ENCODE data around the gene LRRC59. TPM values are rescaled to one million over a fixed set of nuclear protein-coding genes. Genes with fewer than 3 reads are reported as not detected.
A peak's percentile ranks its signal among the peaks of the same experiment; 100 is the strongest.

LRRC59 gene
- total and polyA plus RNA-seq, 2 of the 13 experiments (the other 11 are each of a cell fraction or from before 2014, with no cell fraction given), result 87.3 to 222 TPM

DNA sequence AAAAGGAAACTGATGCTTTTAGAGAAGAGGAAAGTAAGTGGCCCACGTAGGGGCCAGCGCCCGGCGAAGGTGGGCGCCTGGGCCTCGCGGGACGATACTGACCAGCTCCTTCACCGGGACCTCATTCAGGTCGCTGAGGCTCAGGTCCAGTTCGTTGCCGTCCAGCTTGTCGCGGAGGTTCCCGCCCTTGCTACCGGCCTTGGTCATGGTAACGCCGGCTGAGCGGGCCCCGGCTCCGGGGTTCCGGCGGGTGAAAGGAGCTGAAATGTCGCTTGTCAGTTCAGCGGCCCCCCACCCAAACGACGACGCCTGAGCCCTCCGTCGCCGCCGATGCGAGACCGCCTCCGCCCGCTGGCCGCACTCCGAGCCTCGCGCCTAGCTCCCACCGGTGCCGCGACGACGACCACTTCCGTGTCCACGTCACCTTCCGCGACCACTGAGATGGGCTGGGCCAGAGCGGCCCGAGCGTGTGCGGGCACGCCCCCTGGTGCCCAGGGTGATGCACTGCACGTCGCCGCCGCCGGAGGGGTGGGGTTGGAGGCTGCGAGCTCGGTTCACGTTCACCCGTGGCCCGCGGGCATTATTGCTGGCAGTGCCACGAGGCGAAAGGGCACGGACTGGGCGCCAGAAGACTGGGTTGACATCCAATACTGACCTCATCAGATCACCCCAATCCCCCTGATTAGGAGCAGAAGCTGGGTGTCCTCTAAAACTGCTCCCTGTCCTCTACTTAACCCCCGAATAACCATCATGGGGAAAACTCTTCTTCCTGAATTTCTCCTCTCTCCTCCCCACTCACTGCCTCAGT lies at the start of gene LRRC59 (continued):
- TF ChIP-seq HNRNPL (IDR thresholded peaks at IDR 0.05; ENCODE audit: low read depth, low read length) (peak; percentile 87), ZKSCAN1 (IDR thresholded peaks at IDR 0.05; ENCODE audit: low read length) (peak; percentile 65; the same call in 1 of the 2 replicates), CEBPB (IDR thresholded peaks at IDR 0.05; ENCODE audit: borderline replicate concordance, low read depth, low read length) (no peak), NKX3-1 (CRISPR knock-in tag; IDR thresholded peaks at IDR 0.05) (peak; percentile 27; the same call in 1 of the 2 replicates), ZNF260 (CRISPR knock-in tag; IDR thresholded peaks at IDR 0.05; ENCODE audit: borderline replicate concordance, low read depth) (no peak), SALL1 (CRISPR knock-in tag; IDR thresholded peaks at IDR 0.05) (peak; percentile 99), TAF1 (CRISPR knock-in tag; IDR thresholded peaks at IDR 0.05) (peak; percentile 99), SMC3 (IDR thresholded peaks at IDR 0.05; ENCODE audit: low read length) (peak; percentile 19; the same call in 1 of the 2 replicates), SNAPC2 (CRISPR knock-in tag; IDR thresholded peaks at IDR 0.05) (peak; percentile 93), HOXA5 (CRISPR knock-in tag; IDR thresholded peaks at IDR 0.05) (peak; percentile 98), ZNF382 (CRISPR knock-in tag; IDR thresholded peaks at IDR 0.05; ENCODE audit: borderline replicate concordance) (no peak)
- TF ChIP-seq, protein P1, sequence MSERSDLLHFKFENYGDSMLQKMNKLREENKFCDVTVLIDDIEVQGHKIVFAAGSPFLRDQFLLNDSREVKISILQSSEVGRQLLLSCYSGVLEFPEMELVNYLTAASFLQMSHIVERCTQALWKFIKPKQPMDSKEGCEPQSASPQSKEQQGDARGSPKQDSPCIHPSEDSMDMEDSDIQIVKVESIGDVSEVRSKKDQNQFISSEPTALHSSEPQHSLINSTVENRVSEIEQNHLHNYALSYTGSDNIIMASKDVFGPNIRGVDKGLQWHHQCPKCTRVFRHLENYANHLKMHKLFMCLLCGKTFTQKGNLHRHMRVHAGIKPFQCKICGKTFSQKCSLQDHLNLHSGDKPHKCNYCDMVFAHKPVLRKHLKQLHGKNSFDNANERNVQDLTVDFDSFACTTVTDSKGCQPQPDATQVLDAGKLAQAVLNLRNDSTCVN (CRISPR knock-in tag; IDR thresholded peaks at IDR 0.05; ENCODE audit: borderline replicate concordance), result peak; percentile 94
- TF ChIP-seq, protein P2, sequence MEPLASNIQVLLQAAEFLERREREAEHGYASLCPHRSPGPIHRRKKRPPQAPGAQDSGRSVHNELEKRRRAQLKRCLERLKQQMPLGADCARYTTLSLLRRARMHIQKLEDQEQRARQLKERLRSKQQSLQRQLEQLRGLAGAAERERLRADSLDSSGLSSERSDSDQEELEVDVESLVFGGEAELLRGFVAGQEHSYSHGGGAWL (CRISPR knock-in tag; IDR thresholded peaks at IDR 0.05), result peak; percentile 98
- TF ChIP-seq, protein P3, sequence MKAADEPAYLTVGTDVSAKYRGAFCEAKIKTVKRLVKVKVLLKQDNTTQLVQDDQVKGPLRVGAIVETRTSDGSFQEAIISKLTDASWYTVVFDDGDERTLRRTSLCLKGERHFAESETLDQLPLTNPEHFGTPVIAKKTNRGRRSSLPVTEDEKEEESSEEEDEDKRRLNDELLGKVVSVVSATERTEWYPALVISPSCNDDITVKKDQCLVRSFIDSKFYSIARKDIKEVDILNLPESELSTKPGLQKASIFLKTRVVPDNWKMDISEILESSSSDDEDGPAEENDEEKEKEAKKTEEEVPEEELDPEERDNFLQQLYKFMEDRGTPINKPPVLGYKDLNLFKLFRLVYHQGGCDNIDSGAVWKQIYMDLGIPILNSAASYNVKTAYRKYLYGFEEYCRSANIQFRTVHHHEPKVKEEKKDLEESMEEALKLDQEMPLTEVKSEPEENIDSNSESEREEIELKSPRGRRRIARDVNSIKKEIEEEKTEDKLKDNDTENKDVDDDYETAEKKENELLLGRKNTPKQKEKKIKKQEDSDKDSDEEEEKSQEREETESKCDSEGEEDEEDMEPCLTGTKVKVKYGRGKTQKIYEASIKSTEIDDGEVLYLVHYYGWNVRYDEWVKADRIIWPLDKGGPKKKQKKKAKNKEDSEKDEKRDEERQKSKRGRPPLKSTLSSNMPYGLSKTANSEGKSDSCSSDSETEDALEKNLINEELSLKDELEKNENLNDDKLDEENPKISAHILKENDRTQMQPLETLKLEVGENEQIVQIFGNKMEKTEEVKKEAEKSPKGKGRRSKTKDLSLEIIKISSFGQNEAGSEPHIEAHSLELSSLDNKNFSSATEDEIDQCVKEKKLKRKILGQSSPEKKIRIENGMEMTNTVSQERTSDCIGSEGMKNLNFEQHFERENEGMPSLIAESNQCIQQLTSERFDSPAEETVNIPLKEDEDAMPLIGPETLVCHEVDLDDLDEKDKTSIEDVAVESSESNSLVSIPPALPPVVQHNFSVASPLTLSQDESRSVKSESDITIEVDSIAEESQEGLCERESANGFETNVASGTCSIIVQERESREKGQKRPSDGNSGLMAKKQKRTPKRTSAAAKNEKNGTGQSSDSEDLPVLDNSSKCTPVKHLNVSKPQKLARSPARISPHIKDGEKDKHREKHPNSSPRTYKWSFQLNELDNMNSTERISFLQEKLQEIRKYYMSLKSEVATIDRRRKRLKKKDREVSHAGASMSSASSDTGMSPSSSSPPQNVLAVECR (CRISPR knock-in tag; IDR thresholded peaks at IDR 0.05; ENCODE audit: borderline replicate concordance), result peak; percentile 100
- TF ChIP-seq, protein P4, sequence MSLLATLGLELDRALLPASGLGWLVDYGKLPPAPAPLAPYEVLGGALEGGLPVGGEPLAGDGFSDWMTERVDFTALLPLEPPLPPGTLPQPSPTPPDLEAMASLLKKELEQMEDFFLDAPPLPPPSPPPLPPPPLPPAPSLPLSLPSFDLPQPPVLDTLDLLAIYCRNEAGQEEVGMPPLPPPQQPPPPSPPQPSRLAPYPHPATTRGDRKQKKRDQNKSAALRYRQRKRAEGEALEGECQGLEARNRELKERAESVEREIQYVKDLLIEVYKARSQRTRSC (CRISPR knock-in tag; IDR thresholded peaks at IDR 0.05; ENCODE audit: low read depth), result peak; percentile 89
- TF ChIP-seq, protein P5, sequence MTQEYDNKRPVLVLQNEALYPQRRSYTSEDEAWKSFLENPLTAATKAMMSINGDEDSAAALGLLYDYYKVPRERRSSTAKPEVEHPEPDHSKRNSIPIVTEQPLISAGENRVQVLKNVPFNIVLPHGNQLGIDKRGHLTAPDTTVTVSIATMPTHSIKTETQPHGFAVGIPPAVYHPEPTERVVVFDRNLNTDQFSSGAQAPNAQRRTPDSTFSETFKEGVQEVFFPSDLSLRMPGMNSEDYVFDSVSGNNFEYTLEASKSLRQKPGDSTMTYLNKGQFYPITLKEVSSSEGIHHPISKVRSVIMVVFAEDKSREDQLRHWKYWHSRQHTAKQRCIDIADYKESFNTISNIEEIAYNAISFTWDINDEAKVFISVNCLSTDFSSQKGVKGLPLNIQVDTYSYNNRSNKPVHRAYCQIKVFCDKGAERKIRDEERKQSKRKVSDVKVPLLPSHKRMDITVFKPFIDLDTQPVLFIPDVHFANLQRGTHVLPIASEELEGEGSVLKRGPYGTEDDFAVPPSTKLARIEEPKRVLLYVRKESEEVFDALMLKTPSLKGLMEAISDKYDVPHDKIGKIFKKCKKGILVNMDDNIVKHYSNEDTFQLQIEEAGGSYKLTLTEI (CRISPR knock-in tag; conservative IDR thresholded peaks at IDR 0.05), result peak; percentile 42; the same call in 1 of the 2 replicates
- TF ChIP-seq, protein P6, sequence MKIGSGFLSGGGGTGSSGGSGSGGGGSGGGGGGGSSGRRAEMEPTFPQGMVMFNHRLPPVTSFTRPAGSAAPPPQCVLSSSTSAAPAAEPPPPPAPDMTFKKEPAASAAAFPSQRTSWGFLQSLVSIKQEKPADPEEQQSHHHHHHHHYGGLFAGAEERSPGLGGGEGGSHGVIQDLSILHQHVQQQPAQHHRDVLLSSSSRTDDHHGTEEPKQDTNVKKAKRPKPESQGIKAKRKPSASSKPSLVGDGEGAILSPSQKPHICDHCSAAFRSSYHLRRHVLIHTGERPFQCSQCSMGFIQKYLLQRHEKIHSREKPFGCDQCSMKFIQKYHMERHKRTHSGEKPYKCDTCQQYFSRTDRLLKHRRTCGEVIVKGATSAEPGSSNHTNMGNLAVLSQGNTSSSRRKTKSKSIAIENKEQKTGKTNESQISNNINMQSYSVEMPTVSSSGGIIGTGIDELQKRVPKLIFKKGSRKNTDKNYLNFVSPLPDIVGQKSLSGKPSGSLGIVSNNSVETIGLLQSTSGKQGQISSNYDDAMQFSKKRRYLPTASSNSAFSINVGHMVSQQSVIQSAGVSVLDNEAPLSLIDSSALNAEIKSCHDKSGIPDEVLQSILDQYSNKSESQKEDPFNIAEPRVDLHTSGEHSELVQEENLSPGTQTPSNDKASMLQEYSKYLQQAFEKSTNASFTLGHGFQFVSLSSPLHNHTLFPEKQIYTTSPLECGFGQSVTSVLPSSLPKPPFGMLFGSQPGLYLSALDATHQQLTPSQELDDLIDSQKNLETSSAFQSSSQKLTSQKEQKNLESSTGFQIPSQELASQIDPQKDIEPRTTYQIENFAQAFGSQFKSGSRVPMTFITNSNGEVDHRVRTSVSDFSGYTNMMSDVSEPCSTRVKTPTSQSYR (CRISPR knock-in tag; IDR thresholded peaks at IDR 0.05; ENCODE audit: borderline replicate concordance), result peak; percentile 78; the same call in 1 of the 2 replicates

All from HepG2 (cell line).